GM21381 (cell line): Measurements from ENCODE around the gene HSD11B1.
A peak's percentile ranks its signal among the peaks of the same experiment; 100 is the strongest.

Source experiments
- ATAC-seq: cut with Tn5 transposase; IDR thresholded peaks from one replicate; pipeline ENCODE4 v1.9.1; 2021; ENCODE audit warnings: mild to moderate bottlenecking, moderate library complexity; ENCODE audit not compliant: unreplicated experiment

HSD11B1 gene

GRCh38 chr1:209751627-209752231, 47.1 kb downstream of the HSD11B1 start:
- peak; percentile 39 for ATAC-seq

- no peak for ATAC-seq
These were observed 48.2 kb downstream of the HSD11B1 start for GRCh38 chr1:209752890-209753289.

GRCh38 chr1:209755256-209755655, 50.6 kb downstream of the HSD11B1 start:
- ATAC-seq: no peak

GRCh38 chr1:209755926-209756614, 51.4 kb downstream of the HSD11B1 start, which contains the start of gene TRAF3IP3:
Gene TRAF3IP3, plus strand, starts transcription at chr1:209756053. Its CDS starts 3,987 bp downstream, at chr1:209760040.
- peak; percentile 76 for ATAC-seq

GRCh38 chr1:209756615-209757445, 52.2 kb downstream of the HSD11B1 start:
- ATAC-seq: peak; percentile 37

GRCh38 chr1:209758400-209758799, 53.8 kb downstream of the HSD11B1 start:
- no peak for ATAC-seq

- ATAC-seq: no peak
These were observed 55.2 kb downstream of the HSD11B1 start for GRCh38 chr1:209759829-209760359.

GRCh38 chr1:209761011-209761635, 56.5 kb downstream of the HSD11B1 start:
- ATAC-seq: no peak

- ATAC-seq: no peak
These were observed 61.4 kb downstream of the HSD11B1 start for GRCh38 chr1:209766051-209766450.

- ATAC-seq: no peak
These were observed 62.5 kb downstream of the HSD11B1 start for GRCh38 chr1:209767096-209767495.

GRCh38 chr1:209767706-209768105, 63.1 kb downstream of the HSD11B1 start:
- ATAC-seq: no peak

GRCh38 chr1:209768354-209768774, 63.7 kb downstream of the HSD11B1 start:
- peak; percentile 81 for ATAC-seq

- peak; percentile 78 for ATAC-seq
These were observed 64.7 kb downstream of the HSD11B1 start for GRCh38 chr1:209769171-209769904.

- no peak for ATAC-seq
These were observed 65.3 kb downstream of the HSD11B1 start for GRCh38 chr1:209769971-209770370.

- ATAC-seq: no peak
These were observed 66.2 kb downstream of the HSD11B1 start for GRCh38 chr1:209770636-209771415.

- ATAC-seq: no peak
These were observed 67.5 kb downstream of the HSD11B1 start for GRCh38 chr1:209772126-209772525.

GRCh38 chr1:209774592-209774991, 69.9 kb downstream of the HSD11B1 start:
- peak; percentile 53 for ATAC-seq

- ATAC-seq: no peak
These were observed 71.0 kb downstream of the HSD11B1 start for GRCh38 chr1:209775678-209776077.

GRCh38 chr1:209777587-209777986, 72.9 kb downstream of the HSD11B1 start:
- ATAC-seq: no peak
